HEK293T (cell line): ENCODE measurements around the gene FAM149B1.

Source experiments
- ARNT ChIP-seq: fragments of 450-650 bp; IDR thresholded peaks from 2 replicates; pipeline ENCODE4 v1.6.1; 2017; ENCODE audit warnings: mild to moderate bottlenecking
- BHLHE40 ChIP-seq: fragments of 450-650 bp; IDR thresholded peaks from 2 replicates; pipeline ENCODE4 v1.6.1; 2016; ENCODE audit warnings: mild to moderate bottlenecking, moderate library complexity, borderline replicate concordance
- ELF4 ChIP-seq: fragments of 450-650 bp; IDR thresholded peaks from 2 replicates; pipeline ENCODE4 v1.6.1; 2017; ENCODE audit warnings: antibody characterized with exemption
- FOXA1 ChIP-seq: fragments of 450-650 bp; IDR thresholded peaks from 2 replicates; pipeline ENCODE4 v1.6.1; 2016; ENCODE audit warnings: mild to moderate bottlenecking
- FOXK2 ChIP-seq: fragments of 450-650 bp; IDR thresholded peaks from 2 replicates; pipeline ENCODE4 v1.6.1; 2016; ENCODE audit warnings: mild to moderate bottlenecking
- FOXM1 ChIP-seq: fragments of 450-650 bp; IDR thresholded peaks from 2 replicates; pipeline ENCODE4 v1.6.1; 2017; ENCODE audit warnings: mild to moderate bottlenecking, borderline replicate concordance
- L3MBTL2 ChIP-seq: fragments of 450-650 bp; conservative IDR thresholded peaks from 2 replicates; pipeline ENCODE4 v1.6.1; 2016; ENCODE audit warnings: mild to moderate bottlenecking
- LEF1 ChIP-seq: fragments of 450-650 bp; IDR thresholded peaks from 2 replicates; pipeline ENCODE4 v1.6.1; 2017; ENCODE audit warnings: mild to moderate bottlenecking, borderline replicate concordance
- SP1 ChIP-seq: fragments of 450-650 bp; IDR thresholded peaks from 2 replicates; pipeline ENCODE4 v1.6.1; 2017
- SUZ12 ChIP-seq: fragments of 450-650 bp; IDR thresholded peaks from 2 replicates; pipeline ENCODE4 v1.6.1; 2016; ENCODE audit warnings: mild to moderate bottlenecking
- TARDBP ChIP-seq: fragments of 450-650 bp; IDR thresholded peaks from 2 replicates; pipeline ENCODE4 v1.6.1; 2016
- ZNF384 ChIP-seq: fragments of 450-650 bp; IDR thresholded peaks from 2 replicates; pipeline ENCODE4 v1.6.1; 2016

- TF ChIP-seq ZNF384 (no peak), ELF4 (no peak), SP1 (no peak), LEF1 (no peak), SUZ12 (no peak), TARDBP (no peak), FOXK2 (no peak), FOXA1 (no peak), BHLHE40 (no peak), FOXM1 (no peak), ARNT (no peak), L3MBTL2 (no peak)
Measured at GRCh38 chr10:73253225-73253555, 85.3 kb downstream of the FAM149B1 start.
